CD4-positive, CD25-positive, alpha-beta regulatory T cell (primary cell): Measurements from ENCODE around the gene VMP1. TPM values are rescaled to one million over a fixed set of nuclear protein-coding genes. Genes with fewer than 3 reads are reported as not detected.
"Not testable (repeated sequence)": the region's sequence is repeated elsewhere in the genome, so short reads cannot be mapped to it uniquely, and the experiment has no call there.

ENCODE experiments used
- ATAC-seq, 2 donors: fragments of 150-1000 bp; cut with Tn5 transposase; one replicate each; pipeline ENCODE4 v1.10.0; 2021; ENCODE audit warnings: low read depth in 2 of 2, moderate number of reproducible peaks in 2 of 2, moderate library complexity in 1 of 2
- DNase-seq, 3 donors: peaks; one replicate each; pipeline versions ENCODE4 v3.0.0 to v3.0.0-alpha.2; 2012 to 2022; ENCODE audit warnings: mixed read lengths in 1 of 3
- H3K27ac ChIP-seq: one replicate; pipeline ENCODE4 v1.7.0; 2013; ENCODE audit warnings: mild to moderate bottlenecking, low read length; ENCODE audit not compliant: insufficient read depth, poor library complexity, severe bottlenecking
- H3K27me3 ChIP-seq: one replicate; pipeline ENCODE4 v1.7.0; 2013; ENCODE audit warnings: low read length; ENCODE audit not compliant: control insufficient read depth, insufficient read depth
- H3K36me3 ChIP-seq: one replicate; pipeline ENCODE4 v1.7.0; 2013; ENCODE audit warnings: mild to moderate bottlenecking, low read length, moderate library complexity; ENCODE audit not compliant: control insufficient read depth, insufficient read depth
- H3K4me1 ChIP-seq: 2 replicates; pipeline ENCODE4 v1.7.0; 2013; ENCODE audit warnings: mild to moderate bottlenecking, low read length; ENCODE audit not compliant: insufficient read depth, control insufficient read depth, poor library complexity, severe bottlenecking
- H3K4me3 ChIP-seq: one replicate; pipeline ENCODE4 v1.7.0; 2013; ENCODE audit warnings: low read depth, mild to moderate bottlenecking, low read length, moderate library complexity
- H3K9me3 ChIP-seq, 2 experiments: 1 replicate in 1 of 2; 2 replicates in 1 of 2; pipeline ENCODE4 v1.7.0; 2013; ENCODE audit warnings: low read length in 2 of 2, mild to moderate bottlenecking in 1 of 2, moderate library complexity in 1 of 2; ENCODE audit not compliant: control insufficient read depth in 2 of 2
- H3K27ac Mint-ChIP-seq, 3 donors: one replicate each; pipeline ENCODE4 v1.8.0; 2020 to 2022; ENCODE audit warnings: mild to moderate bottlenecking in 3 of 3, mixed read lengths in 3 of 3, moderate library complexity in 2 of 3
- H3K27me3 Mint-ChIP-seq: one replicate; pipeline ENCODE4 v1.8.0; 2022; ENCODE audit warnings: mild to moderate bottlenecking, mixed read lengths
- H3K36me3 Mint-ChIP-seq: one replicate; pipeline ENCODE4 v1.8.0; 2020; ENCODE audit warnings: mixed read lengths
- H3K4me1 Mint-ChIP-seq, 4 donors: one replicate each; pipeline ENCODE4 v1.8.0; 2020 to 2022; ENCODE audit warnings: mixed read lengths in 4 of 4, mild to moderate bottlenecking in 1 of 4
- H3K4me3 Mint-ChIP-seq, 4 donors: one replicate each; pipeline ENCODE4 v1.8.0; 2020 to 2022; ENCODE audit warnings: mild to moderate bottlenecking in 4 of 4, mixed read lengths in 4 of 4, moderate library complexity in 3 of 4
- H3K9me3 Mint-ChIP-seq, 7 donors: one replicate each; pipeline ENCODE4 v1.8.0; 2020 to 2022; ENCODE audit warnings: mixed read lengths in 7 of 7, mild to moderate bottlenecking in 3 of 7, moderate library complexity in 2 of 7
- polyA plus RNA-seq, 4 donors: library from polyadenylated mRNA; unstranded; fragments of 300-500 nt; fragmentation: Illumina TruSeq; gene quantifications; one replicate each; pipeline ENCODE4 v1.2.3, GENCODE V29; 2021
- total RNA-seq: library from RNA; stranded (reverse); gene quantifications from one replicate; pipeline ENCODE4 v1.2.3, GENCODE V29; 2022

The VMP1 gene
- total and polyA plus RNA-seq, 5 donors from 2014 or later = 50.3 to 238 (median 73.4) TPM

- H3K9me3 ChIP-seq = no peaks in the 10 kb centered on the region
- peak overlapping the region; percentile 31 for H3K4me3 ChIP-seq
- ATAC-seq (peak in 1 of 2 donors; percentile 14), DNase-seq (no peak)
- H3K4me1 Mint-ChIP-seq = peaks cover 16 to 30% (median 21%) of the 10 kb centered on the region in 4 donors
- peak overlapping the region; percentile 67 for H3K27ac ChIP-seq
- no peaks in the 10 kb centered on the region for H3K27me3 ChIP-seq
- H3K27ac Mint-ChIP-seq = peak overlapping the region; percentile 43 to 90 (median 48)
- H3K4me3 Mint-ChIP-seq = peak overlapping the region; percentile 24 to 78 (median 40)
- H3K9me3 Mint-ChIP-seq = no peaks in the 10 kb centered on the region
- H3K36me3 ChIP-seq = no peaks in the 10 kb centered on the region
- H3K4me1 ChIP-seq = peaks cover 6% of the 10 kb centered on the region
- H3K27me3 Mint-ChIP-seq = no peaks in the 10 kb centered on the region
- H3K36me3 Mint-ChIP-seq = peaks cover 9% of the 10 kb centered on the region
Measured at GRCh38 chr17:59798111-59798510, 90.7 kb downstream of the VMP1 start.

GRCh38 chr17:59800530-59800942 is 93.1 kb downstream of the VMP1 start:
- Mint-ChIP-seq H3K4me3 (peak overlapping the region in 1 of 4 donors; percentile 13), H3K4me1 (peaks cover 16 to 28% (median 23%) of the 10 kb centered on the region in 4 donors), H3K27ac (peak overlapping the region; percentile 25 to 67 (median 60)), H3K9me3 (no peaks in the 10 kb centered on the region), H3K36me3 (peaks cover 4% of the 10 kb centered on the region), H3K27me3 (no peaks in the 10 kb centered on the region)
- no peaks in the 10 kb centered on the region for H3K27me3 ChIP-seq
- H3K4me1 ChIP-seq = peaks cover 6% of the 10 kb centered on the region
- DNase-seq (peak in 2 of 3 donors; percentile 8 to 22), ATAC-seq (peak in 1 of 2 donors; percentile 52)
- no peak overlapping the region for H3K4me3 ChIP-seq
- peak overlapping the region; percentile 57 for H3K27ac ChIP-seq
- no peaks in the 10 kb centered on the region for H3K36me3 ChIP-seq
- no peaks in the 10 kb centered on the region for H3K9me3 ChIP-seq

- no peak overlapping the region for H3K27ac ChIP-seq
- Mint-ChIP-seq H3K4me1 (peaks cover 12 to 21% (median 16%) of the 10 kb centered on the region in 4 donors), H3K9me3 (no peaks in the 10 kb centered on the region), H3K27ac (no peak overlapping the region), H3K36me3 (no peaks in the 10 kb centered on the region), H3K4me3 (no peak overlapping the region), H3K27me3 (no peaks in the 10 kb centered on the region)
- no peaks in the 10 kb centered on the region for H3K36me3 ChIP-seq
- no peaks in the 10 kb centered on the region for H3K27me3 ChIP-seq
- H3K4me3 ChIP-seq = no peak overlapping the region
- DNase-seq = no peak
- ATAC-seq = no peak
- H3K9me3 ChIP-seq = no peaks in the 10 kb centered on the region
- H3K4me1 ChIP-seq = peaks cover 6% of the 10 kb centered on the region
Measured at GRCh38 chr17:59802160-59802559, 94.7 kb downstream of the VMP1 start.

- ATAC-seq (no peak), DNase-seq (no peak)
- no peak overlapping the region for H3K4me3 Mint-ChIP-seq
- H3K27ac ChIP-seq = no peak overlapping the region
- no peaks in the 10 kb centered on the region for H3K9me3 ChIP-seq
- H3K36me3 ChIP-seq = no peaks in the 10 kb centered on the region
- H3K27me3 Mint-ChIP-seq = no peaks in the 10 kb centered on the region
- H3K9me3 Mint-ChIP-seq = no peaks in the 10 kb centered on the region
- peaks cover 7 to 17% (median 12%) of the 10 kb centered on the region in 4 donors for H3K4me1 Mint-ChIP-seq
- no peak overlapping the region for H3K27ac Mint-ChIP-seq
- H3K4me3 ChIP-seq = no peak overlapping the region
- peaks cover 3% of the 10 kb centered on the region for H3K4me1 ChIP-seq
- H3K36me3 Mint-ChIP-seq = peaks cover 8% of the 10 kb centered on the region
- H3K27me3 ChIP-seq = no peaks in the 10 kb centered on the region
Measured at GRCh38 chr17:59804901-59805465, 97.5 kb downstream of the VMP1 start.

GRCh38 chr17:59806322-59806721 is 98.9 kb downstream of the VMP1 start:
- DNase-seq, H3K9me3 Mint-ChIP-seq: not testable (repeated sequence)

GRCh38 chr17:59807892-59808509 is 100.5 kb downstream of the VMP1 start:
- H3K4me1 ChIP-seq = no peaks in the 10 kb centered on the region
- no peak overlapping the region for H3K27ac Mint-ChIP-seq
- no peak for ATAC-seq

More at GRCh38 chr17:59806322-59806721, 98.9 kb downstream of the VMP1 start:
- H3K4me3 ChIP-seq, H3K27ac ChIP-seq, H3K36me3 ChIP-seq, H3K4me3 Mint-ChIP-seq, H3K27me3 ChIP-seq, ATAC-seq, H3K9me3 ChIP-seq, H3K27ac Mint-ChIP-seq, H3K27me3 Mint-ChIP-seq, H3K4me1 ChIP-seq: not testable (repeated sequence)
- H3K36me3 Mint-ChIP-seq = peaks cover 10% of the 10 kb centered on the region
- peaks cover 7 to 17% (median 11%) of the 10 kb centered on the region in 4 donors for H3K4me1 Mint-ChIP-seq

GRCh38 chr17:59810894-59811153 is 103.4 kb downstream of the VMP1 start:
- DNase-seq (no peak), ATAC-seq (no peak)
- Mint-ChIP-seq H3K9me3 (no peaks in the 10 kb centered on the region), H3K4me3 (no peak overlapping the region), H3K4me1 (peaks cover 3 to 20% (median 15%) of the 10 kb centered on the region in 4 donors), H3K27ac (no peak overlapping the region), H3K27me3 (no peaks in the 10 kb centered on the region), H3K36me3 (peaks cover 36% of the 10 kb centered on the region)
- no peak overlapping the region for H3K4me3 ChIP-seq
- no peaks in the 10 kb centered on the region for H3K4me1 ChIP-seq
- H3K9me3 ChIP-seq = no peaks in the 10 kb centered on the region
- no peaks in the 10 kb centered on the region for H3K27me3 ChIP-seq
- no peak overlapping the region for H3K27ac ChIP-seq
- peaks cover 17% of the 10 kb centered on the region for H3K36me3 ChIP-seq

More at GRCh38 chr17:59807892-59808509, 100.5 kb downstream of the VMP1 start:
- Mint-ChIP-seq H3K4me1 (peaks cover 5 to 25% (median 17%) of the 10 kb centered on the region in 4 donors), H3K4me3 (no peak overlapping the region), H3K27me3 (no peaks in the 10 kb centered on the region), H3K36me3 (peaks cover 24% of the 10 kb centered on the region), H3K9me3 (no peaks in the 10 kb centered on the region)
- no peak for DNase-seq
- Histone ChIP-seq H3K27me3 (no peaks in the 10 kb centered on the region), H3K4me3 (no peak overlapping the region), H3K9me3 (no peaks in the 10 kb centered on the region), H3K36me3 (peaks cover 16% of the 10 kb centered on the region), H3K27ac (no peak overlapping the region)

GRCh38 chr17:59811209-59811608 is 103.8 kb downstream of the VMP1 start:
- no peak overlapping the region for H3K27ac Mint-ChIP-seq
- H3K36me3 Mint-ChIP-seq = peaks cover 40% of the 10 kb centered on the region
- H3K36me3 ChIP-seq = peaks cover 17% of the 10 kb centered on the region
- no peak for ATAC-seq
- H3K4me1 Mint-ChIP-seq = peaks cover 3 to 20% (median 15%) of the 10 kb centered on the region in 4 donors
- no peaks in the 10 kb centered on the region for H3K9me3 ChIP-seq
- H3K4me1 ChIP-seq = no peaks in the 10 kb centered on the region
- no peaks in the 10 kb centered on the region for H3K9me3 Mint-ChIP-seq
- no peak overlapping the region for H3K4me3 ChIP-seq
- no peaks in the 10 kb centered on the region for H3K27me3 ChIP-seq
- H3K27ac ChIP-seq = no peak overlapping the region
- H3K4me3 Mint-ChIP-seq = no peak overlapping the region
- no peaks in the 10 kb centered on the region for H3K27me3 Mint-ChIP-seq
- DNase-seq = no peak
